CD4-positive, alpha-beta T cell (primary cell): ENCODE results near the gene TULP3. TPM values are rescaled to one million over a fixed set of nuclear protein-coding genes. Genes with fewer than 3 reads are reported as not detected.

Experiments used
- ATAC-seq: fragments of 200-7000 bp; cut with Tn5 transposase; one replicate; pipeline ENCODE4 v1.10.0; 2022; ENCODE audit warnings: mild to moderate bottlenecking; ENCODE audit not compliant: poor library complexity
- CTCF ChIA-PET: fragments of 350-600 bp; sonication (Branson Sonifier 250); formaldehyde crosslinking; loops from one replicate; lab custom pipeline; 2021; ENCODE audit warnings: antibody characterized with exemption, inconsistent platforms; lab: Charles Lee
- POLR2A ChIA-PET: fragments of 350-600 bp; sonication (Branson Sonifier 250); formaldehyde crosslinking; loops from one replicate; lab custom pipeline; 2021; ENCODE audit warnings: antibody characterized with exemption, inconsistent platforms; lab: Charles Lee
- DNase-seq, 14 experiments: peaks; one replicate each; pipeline ENCODE4 v3.0.0-alpha.2; 2013 to 2020; ENCODE audit warnings: mixed read lengths in 2 of 14
- H3K27ac ChIP-seq, 2 donors: one replicate each; pipeline versions ENCODE4 v1.5.1 to v1.7.0; 2013; ENCODE audit warnings: low read length in 2 of 2, low read depth in 1 of 2, mild to moderate bottlenecking in 1 of 2
- H3K27me3 ChIP-seq, 2 experiments: 1 replicate in 1 of 2; 2 replicates in 1 of 2; pipeline versions ENCODE4 v1.6.1 to v1.7.0; 2013; ENCODE audit warnings: low read length in 2 of 2, control low read depth in 1 of 2, mild to moderate bottlenecking in 1 of 2, moderate library complexity in 1 of 2; ENCODE audit not compliant: insufficient read depth in 2 of 2, control insufficient read depth in 1 of 2
- H3K36me3 ChIP-seq: one replicate; pipeline ENCODE4 v1.6.1; 2013; ENCODE audit warnings: low read length, control low read depth; ENCODE audit not compliant: insufficient read depth
- H3K4me1 ChIP-seq: one replicate; pipeline ENCODE4 v1.6.1; 2013; ENCODE audit warnings: low read length, control low read depth; ENCODE audit not compliant: insufficient read depth
- H3K4me3 ChIP-seq: one replicate; pipeline ENCODE4 v1.5.1; 2013; ENCODE audit warnings: mild to moderate bottlenecking, low read length, moderate library complexity
- H3K9me3 ChIP-seq, 2 experiments: 1 replicate in 1 of 2; 2 replicates in 1 of 2; pipeline versions ENCODE4 v1.6.1 to v1.7.0; 2013; ENCODE audit warnings: low read length in 2 of 2, mild to moderate bottlenecking in 2 of 2, control low read depth in 1 of 2, moderate library complexity in 1 of 2; ENCODE audit not compliant: control insufficient read depth in 1 of 2, insufficient read depth in 1 of 2
- H3K27ac Mint-ChIP-seq: one replicate; pipeline ENCODE4 v1.8.0; 2020; ENCODE audit warnings: mixed read lengths
- H3K27me3 Mint-ChIP-seq: one replicate; pipeline ENCODE4 v1.8.0; 2021; ENCODE audit warnings: mixed read lengths
- H3K36me3 Mint-ChIP-seq: one replicate; pipeline ENCODE4 v1.8.0; 2021; ENCODE audit warnings: low read depth, mixed read lengths
- H3K4me1 Mint-ChIP-seq: one replicate; pipeline ENCODE4 v1.8.0; 2021; ENCODE audit warnings: low read depth, mixed read lengths
- H3K4me3 Mint-ChIP-seq: one replicate; pipeline ENCODE4 v1.8.0; 2020; ENCODE audit warnings: mild to moderate bottlenecking, mixed read lengths
- H3K9me3 Mint-ChIP-seq: one replicate; pipeline ENCODE4 v1.8.0; 2020; ENCODE audit warnings: mixed read lengths
- CTCF ChIP-seq: fragments of 200-600 bp; IDR thresholded peaks from one replicate; pipeline ENCODE4 v1.8.0; 2022; ENCODE audit warnings: antibody characterized with exemption, mild to moderate bottlenecking
- intact Hi-C, 2 experiments: fragments of 100-400 bp; cut with DNase I in 1 of 2; cut with micrococcal nuclease in 1 of 2; formaldehyde crosslinking; loops; one replicate each; pipeline versions ENCODE4 v1.15.1 to v1.9.0; 2023 to 2025; cut with DNase I, micrococcal nuclease
- total RNA-seq, 174 experiments: library from RNA in 2 of 174; stranded (reverse) in 2 of 174; gene quantifications; one replicate each; pipeline ENCODE4 v1.2.3 and lab custom pipeline; 2021 to 2026

TULP3 gene
- total RNA-seq, 2 experiments from 2014 or later = 4.2 to 5.5 TPM

- H3K27ac ChIP-seq = no peak overlapping the region
- Mint-ChIP-seq H3K27me3 (no peaks in the 10 kb centered on the region), H3K4me3 (no peak overlapping the region), H3K9me3 (no peaks in the 10 kb centered on the region), H3K4me1 (no peaks in the 10 kb centered on the region), H3K36me3 (peaks cover 15% of the 10 kb centered on the region), H3K27ac (no peak overlapping the region)
- CTCF ChIA-PET = no interaction called here
- POLR2A ChIA-PET = no interaction called here
- intact Hi-C loops = loop anchor here in 1 of 2 experiments (10.0 kb wide), 1 partner anchor 416 kb away; no protein-coding TSS in a partner anchor
- H3K9me3 ChIP-seq = no peaks in the 10 kb centered on the region
- DNase-seq = no peak
- H3K36me3 ChIP-seq = peaks cover 23% of the 10 kb centered on the region
- H3K4me1 ChIP-seq = peaks cover 2% of the 10 kb centered on the region
- no peak for ATAC-seq
- no peaks in the 10 kb centered on the region for H3K27me3 ChIP-seq
- no peak for TF ChIP-seq CTCF
- no peak overlapping the region for H3K4me3 ChIP-seq
Measured at GRCh38 chr12:2858334-2858733, 32.4 kb upstream of the TULP3 start.

GRCh38 chr12:2858944-2859421, 31.7 kb upstream of the TULP3 start:
- ChIA-PET CTCF (no interaction called here), POLR2A (no interaction called here)
- H3K27ac ChIP-seq = no peak overlapping the region
- H3K36me3 ChIP-seq = peaks cover 23% of the 10 kb centered on the region
- Mint-ChIP-seq H3K4me1 (no peaks in the 10 kb centered on the region), H3K27me3 (no peaks in the 10 kb centered on the region), H3K36me3 (peaks cover 11% of the 10 kb centered on the region), H3K4me3 (no peak overlapping the region), H3K9me3 (no peaks in the 10 kb centered on the region), H3K27ac (no peak overlapping the region)
- H3K27me3 ChIP-seq = no peaks in the 10 kb centered on the region
- ATAC-seq (no peak), DNase-seq (no peak)
- no peak overlapping the region for H3K4me3 ChIP-seq
- no peak for TF ChIP-seq CTCF
- intact Hi-C loops = loop anchor here in 1 of 2 experiments (10.0 kb wide), 1 partner anchor 416 kb away; no protein-coding TSS in a partner anchor
- no peaks in the 10 kb centered on the region for H3K9me3 ChIP-seq
- H3K4me1 ChIP-seq = no peaks in the 10 kb centered on the region

GRCh38 chr12:2860170-2860569, 30.5 kb upstream of the TULP3 start:
- Histone ChIP-seq H3K4me1 (no peaks in the 10 kb centered on the region), H3K27me3 (no peaks in the 10 kb centered on the region), H3K36me3 (peaks cover 15% of the 10 kb centered on the region), H3K9me3 (no peaks in the 10 kb centered on the region), H3K4me3 (no peak overlapping the region), H3K27ac (no peak overlapping the region)
- no peak for DNase-seq
- Mint-ChIP-seq H3K9me3 (no peaks in the 10 kb centered on the region), H3K36me3 (peaks cover 11% of the 10 kb centered on the region), H3K4me1 (no peaks in the 10 kb centered on the region), H3K27ac (no peak overlapping the region), H3K4me3 (no peak overlapping the region), H3K27me3 (no peaks in the 10 kb centered on the region)
- TF ChIP-seq CTCF = no peak
- CTCF ChIA-PET = interaction anchor here (1.0 kb wide), 1 partner anchor 14 kb away, joined by 3 read pairs; no protein-coding TSS in a partner anchor
- intact Hi-C loops = no loop called here
- ATAC-seq = no peak
- POLR2A ChIA-PET = no interaction called here
